HG03039 (cell line): Measurements from ENCODE around the gene PSPC1.
"Not testable (repeated sequence)": the region's sequence is repeated elsewhere in the genome, so short reads cannot be mapped to it uniquely, and the experiment has no call there.

Source experiments
- ATAC-seq: cut with Tn5 transposase; IDR thresholded peaks from one replicate; pipeline ENCODE4 v1.9.1; 2021; ENCODE audit warnings: mild to moderate bottlenecking, moderate library complexity; ENCODE audit not compliant: unreplicated experiment

The PSPC1 gene

DNA sequence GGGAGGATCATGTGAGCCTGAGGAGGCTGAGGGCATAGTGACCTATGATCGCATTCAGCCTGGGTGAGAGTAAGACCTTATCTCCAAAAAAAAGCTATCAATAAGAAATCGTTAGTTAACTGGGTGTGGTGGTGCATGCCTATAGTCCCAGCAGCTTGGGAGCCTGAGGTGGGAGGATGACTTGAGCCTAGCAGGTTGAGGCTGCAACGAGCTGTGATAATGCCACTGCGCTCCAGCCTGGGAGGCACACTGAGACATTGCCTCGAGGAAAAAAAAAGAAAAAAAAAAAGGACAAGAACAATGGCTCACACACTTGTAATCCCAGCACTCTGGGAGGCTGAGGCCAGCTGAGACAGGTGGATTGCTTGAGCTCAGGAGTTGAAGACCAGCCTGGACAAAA is 16.2 kb downstream of the PSPC1 start:
- ATAC-seq, result no peak

GRCh38 chr13:19764237-19764636 is 18.5 kb downstream of the PSPC1 start:
- ATAC-seq, result no peak

- ATAC-seq, result no peak
These were observed 19.1 kb downstream of the PSPC1 start for GRCh38 chr13:19763618-19764017.

DNA sequence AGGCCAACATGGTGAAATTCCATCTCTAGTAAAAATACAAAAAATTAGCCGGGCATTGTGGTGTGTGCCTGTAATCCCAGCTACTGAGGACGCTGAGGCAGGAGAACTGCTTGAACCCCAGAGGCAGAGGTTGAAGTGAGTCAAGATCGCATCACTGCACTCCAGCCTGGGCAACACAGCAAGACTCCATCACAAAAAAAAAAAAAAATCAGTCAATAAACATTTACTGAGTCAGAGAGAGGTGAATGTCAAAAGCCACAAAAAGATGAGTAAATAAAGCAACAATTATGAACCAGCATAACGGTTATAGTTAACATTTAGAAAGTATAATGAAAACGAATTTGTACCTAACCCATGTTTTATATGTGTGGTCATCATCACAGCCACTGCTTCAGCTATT is 23.1 kb downstream of the PSPC1 start:
- no peak for ATAC-seq

- no peak for ATAC-seq
These were observed 40.1 kb downstream of the PSPC1 start for GRCh38 chr13:19742643-19743042.

GRCh38 chr13:19737844-19738557 is 44.7 kb downstream of the PSPC1 start:
- ATAC-seq, result no peak

DNA sequence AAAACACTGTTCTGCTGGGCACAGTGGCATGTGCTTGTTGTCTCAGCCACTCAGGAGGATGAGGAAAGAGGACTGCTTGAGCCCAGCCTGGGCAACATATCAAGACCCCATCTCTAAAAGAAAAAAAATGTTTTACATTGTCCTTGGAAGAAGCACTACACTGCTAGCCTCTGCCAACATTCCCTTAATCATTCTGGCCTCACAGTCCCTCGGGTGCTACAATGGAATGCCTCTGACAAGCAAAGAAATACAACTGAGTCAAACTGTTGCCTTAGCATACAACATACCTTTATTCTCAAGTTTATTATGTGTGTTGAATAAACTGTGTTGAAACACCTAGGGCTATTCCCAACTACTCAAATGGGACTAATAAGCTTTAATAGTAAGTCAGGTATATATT is 56.1 kb downstream of the PSPC1 start:
- ATAC-seq, result no peak

- ATAC-seq, result no peak
These were observed 57.4 kb downstream of the PSPC1 start for GRCh38 chr13:19725320-19725719.

- no peak for ATAC-seq
These were observed 62.7 kb downstream of the PSPC1 start for GRCh38 chr13:19720039-19720438.

DNA sequence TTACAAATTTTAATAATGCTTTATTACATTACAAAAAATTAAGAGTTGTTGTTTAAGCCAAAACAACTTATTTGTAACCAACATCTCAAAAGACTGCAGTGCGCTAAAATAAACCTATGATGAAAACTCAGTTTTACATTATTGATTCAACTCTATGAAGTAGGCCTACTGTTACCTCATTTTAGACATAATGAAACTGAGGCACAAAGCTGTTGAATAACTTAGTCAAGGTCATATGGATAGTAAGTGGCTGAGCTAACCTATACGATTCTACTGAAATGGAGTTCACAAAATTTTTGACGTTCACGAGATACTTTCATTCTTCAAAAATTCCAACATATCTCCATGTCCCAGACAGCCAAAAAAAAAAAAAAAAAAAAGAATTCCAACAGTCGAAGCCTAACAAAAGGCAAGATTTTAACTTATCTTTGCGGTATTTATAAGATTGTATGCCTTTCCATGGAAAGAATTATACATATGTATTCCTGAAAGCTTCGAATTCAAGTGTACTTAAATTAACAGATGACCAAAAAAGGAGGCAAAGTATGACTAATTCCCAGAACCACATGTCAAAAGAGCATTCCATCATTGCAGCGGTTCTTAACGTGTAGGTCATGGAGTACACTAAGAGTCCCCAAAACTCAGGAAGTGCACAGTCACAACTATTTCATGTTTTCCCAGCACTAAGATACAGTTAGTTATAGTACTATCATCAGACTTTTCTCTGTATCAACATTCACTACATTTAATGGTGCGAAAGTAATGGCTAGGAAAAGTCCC is 69.4 kb downstream of the PSPC1 start:
- no peak for ATAC-seq

DNA sequence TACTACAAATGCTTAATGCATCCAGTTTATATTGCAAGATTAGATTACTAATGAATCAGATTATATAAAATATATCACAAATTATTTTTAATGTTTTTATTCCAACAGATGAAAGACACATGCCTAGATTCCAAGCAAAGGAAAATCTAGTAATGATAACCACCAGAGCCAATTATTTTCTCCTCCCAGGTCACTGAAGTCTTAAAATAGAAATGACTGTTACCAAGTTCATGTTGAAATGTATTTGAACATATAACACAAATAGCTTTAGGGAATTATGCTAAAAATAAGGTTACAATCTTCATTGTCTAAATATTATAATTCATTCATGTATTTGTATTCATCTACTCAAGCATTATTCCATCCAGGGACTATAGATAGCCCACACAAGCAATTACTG is 73.0 kb downstream of the PSPC1 start:
- not testable (repeated sequence) for ATAC-seq

DNA sequence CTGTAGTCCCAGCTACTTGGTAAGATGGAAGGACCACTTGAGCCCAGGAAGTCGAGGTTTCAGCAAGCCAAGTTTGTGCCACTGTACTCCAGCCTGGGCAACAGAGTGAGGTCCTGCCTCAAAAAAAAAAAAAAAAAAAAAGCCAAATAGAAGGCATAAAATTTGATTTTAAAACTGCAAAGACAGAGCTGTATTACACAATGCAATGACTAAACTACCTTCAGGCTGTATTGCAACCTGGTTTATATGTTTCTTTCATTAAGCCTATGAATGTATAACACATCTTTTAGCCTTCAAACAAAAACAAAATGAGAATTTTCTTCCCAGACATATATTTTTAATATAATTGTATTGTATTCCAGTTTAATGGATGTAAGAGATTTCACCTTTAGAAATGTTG is 73.7 kb downstream of the PSPC1 start:
- ATAC-seq, result not testable (repeated sequence)

GRCh38 chr13:19704256-19704655 is 78.5 kb downstream of the PSPC1 start:
- ATAC-seq, result not testable (repeated sequence)

GRCh38 chr13:19701619-19702018 is 81.1 kb downstream of the PSPC1 start:
- ATAC-seq, result not testable (repeated sequence)

DNA sequence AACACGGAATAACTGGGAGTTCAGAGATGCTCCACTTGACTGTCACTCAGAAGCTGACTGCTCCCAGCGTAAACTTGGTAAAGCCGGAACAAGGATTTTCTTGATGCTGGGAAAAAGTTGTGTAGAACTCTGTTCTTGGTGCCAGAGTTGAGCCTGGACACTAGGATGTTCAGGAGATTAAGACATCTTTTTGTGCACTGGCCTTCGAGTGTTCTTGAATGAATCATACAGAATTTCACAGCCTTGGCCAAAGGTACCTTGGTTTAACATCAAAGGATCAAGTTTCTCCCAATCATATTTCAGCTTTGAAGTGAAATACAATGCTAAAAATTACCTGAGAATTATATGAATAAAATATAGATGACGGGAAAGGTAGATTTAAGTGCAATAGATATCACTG is 81.8 kb downstream of the PSPC1 start:
- ATAC-seq, result not testable (repeated sequence)

- no peak for ATAC-seq
These were observed 86.9 kb downstream of the PSPC1 start for GRCh38 chr13:19695829-19696228.

DNA sequence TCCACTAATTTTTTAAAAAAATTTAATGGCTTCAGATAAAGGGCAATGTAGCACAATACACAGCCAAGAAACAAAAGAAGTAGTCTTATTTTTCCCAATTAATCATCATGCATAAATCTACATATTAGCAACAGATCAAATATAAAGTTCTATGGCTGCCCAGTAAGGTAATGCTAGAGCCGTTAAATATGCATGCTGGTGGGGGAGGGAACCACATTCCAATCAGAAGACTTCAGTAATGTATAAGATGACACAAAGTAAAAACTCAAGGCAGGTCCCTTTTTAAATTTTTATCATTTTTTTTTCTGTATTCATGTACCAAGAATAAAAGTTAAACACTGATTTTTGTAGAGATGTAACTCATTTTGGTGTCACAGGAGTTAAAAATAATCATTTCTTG is 87.3 kb downstream of the PSPC1 start:
- ATAC-seq, result no peak

GRCh38 chr13:19691447-19691846 is 91.3 kb downstream of the PSPC1 start:
- not testable (repeated sequence) for ATAC-seq

GRCh38 chr13:19685437-19685836 is 97.3 kb downstream of the PSPC1 start:
- no peak for ATAC-seq

DNA sequence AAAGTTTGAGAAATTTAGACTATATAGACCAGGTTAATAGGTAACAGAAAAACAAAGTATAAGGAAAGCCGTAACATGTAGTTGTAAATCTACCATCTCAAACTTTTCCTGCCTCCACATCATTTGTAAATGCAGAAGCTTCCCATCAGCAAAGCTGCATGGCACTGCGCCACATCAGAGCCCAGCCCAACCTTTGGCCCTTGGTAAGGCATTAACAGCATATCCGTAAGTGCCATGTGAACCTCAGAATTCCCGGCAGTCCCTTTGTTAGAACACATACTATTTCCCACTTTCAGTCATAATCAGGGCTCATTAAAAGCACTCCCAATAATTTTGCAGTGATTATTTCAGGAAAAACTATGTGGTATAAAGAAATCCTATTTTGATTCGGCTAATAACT is 97.7 kb downstream of the PSPC1 start:
- ATAC-seq, result no peak

DNA sequence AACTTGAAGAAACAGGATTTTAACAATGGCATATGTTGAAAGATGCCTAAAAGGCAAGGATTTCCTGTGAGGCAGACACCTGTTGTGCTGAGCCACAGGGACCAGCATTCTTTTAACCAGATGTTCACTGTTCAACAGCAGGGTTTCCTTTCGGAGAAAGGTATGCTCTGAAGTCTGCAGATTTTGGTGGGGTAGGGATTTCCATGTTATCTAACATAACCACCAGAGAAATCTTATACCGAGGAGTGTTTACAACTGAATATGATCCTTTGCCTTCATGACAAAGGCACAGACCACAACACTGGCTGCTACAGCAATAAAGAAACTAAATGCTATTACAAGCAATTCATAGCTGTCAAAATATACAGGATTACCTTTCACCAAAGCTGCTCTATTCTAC is 101.2 kb downstream of the PSPC1 start:
- ATAC-seq, result no peak

GRCh38 chr13:19680751-19681150 is 102.0 kb downstream of the PSPC1 start:
- ATAC-seq, result no peak
